CD1c-positive myeloid dendritic cell (primary cell): ENCODE results near the gene MYL4.
A peak's percentile ranks its signal among the peaks of the same experiment; 100 is the strongest.
"Not testable (repeated sequence)": the region's sequence is repeated elsewhere in the genome, so short reads cannot be mapped to it uniquely, and the experiment has no call there.

ENCODE experiments used
- DNase-seq: peaks from one replicate; pipeline ENCODE4 v3.0.0-alpha.2; 2016; ENCODE audit errors: extremely low spot score

Gene MYL4

GRCh38 chr17:47243737-47244598 lies 34.8 kb downstream of the MYL4 start:
- DNase-seq: no peak

GRCh38 chr17:47244697-47245096 lies 35.5 kb downstream of the MYL4 start:
- DNase-seq: no peak

- no peak for DNase-seq
Measured at GRCh38 chr17:47246120-47246519, 37.0 kb downstream of the MYL4 start.

- no peak for DNase-seq
Measured at GRCh38 chr17:47250855-47251254, 41.7 kb downstream of the MYL4 start.

- no peak for DNase-seq
Measured at GRCh38 chr17:47251421-47251940, 42.3 kb downstream of the MYL4 start.

GRCh38 chr17:47252209-47252608 lies 43.1 kb downstream of the MYL4 start:
- no peak for DNase-seq

GRCh38 chr17:47252766-47253512 lies 43.8 kb downstream of the MYL4 start:
- DNase-seq: no peak

GRCh38 chr17:47253541-47254402 lies 44.6 kb downstream of the MYL4 start, which contains the start of gene ITGB3:
ITGB3 (plus strand) TSS chr17:47253827; CDS start chr17:47253862, 35 bp downstream.
- peak; percentile 64 for DNase-seq

GRCh38 chr17:47254403-47254943 lies 45.3 kb downstream of the MYL4 start:
- DNase-seq: no peak

- DNase-seq: no peak
Measured at GRCh38 chr17:47257651-47258339, 48.6 kb downstream of the MYL4 start.

GRCh38 chr17:47262586-47262985 lies 53.4 kb downstream of the MYL4 start:
- DNase-seq: no peak

GRCh38 chr17:47264166-47264565 lies 55.0 kb downstream of the MYL4 start:
- no peak for DNase-seq

GRCh38 chr17:47265983-47266541 lies 56.9 kb downstream of the MYL4 start:
- peak; percentile 75 for DNase-seq

GRCh38 chr17:47266782-47267181 lies 57.6 kb downstream of the MYL4 start:
- DNase-seq: no peak

GRCh38 chr17:47267354-47267828 lies 58.2 kb downstream of the MYL4 start:
- DNase-seq: no peak

- DNase-seq: not testable (repeated sequence)
Measured at GRCh38 chr17:47268964-47269363, 59.8 kb downstream of the MYL4 start.

GRCh38 chr17:47269561-47270280 lies 60.6 kb downstream of the MYL4 start:
- DNase-seq: not testable (repeated sequence)

- DNase-seq: no peak
Measured at GRCh38 chr17:47270946-47271705, 62.0 kb downstream of the MYL4 start.

GRCh38 chr17:47272491-47272890 lies 63.3 kb downstream of the MYL4 start:
- no peak for DNase-seq
